ENCODE measurements around the gene RAD18. TPM values are rescaled to one million over a fixed set of nuclear protein-coding genes. Genes with fewer than 3 reads are reported as not detected.

The RAD18 gene
- total RNA-seq, 4 donors from 2014 or later, result 8.6 to 11.9 (median 9.7) TPM

- DNase-seq, result no peak
- in situ Hi-C loops (cut with MboI; ENCODE audit: low pct_ligation_motif_present in 1 of 4, low pct_unique_long_range_greater_than_20kb in 1 of 4, low sequenced_read_pairs in 3 of 4) (no loop called here), intact Hi-C loops (cut with DNase I; ENCODE audit: low total_unique reads) (loop anchor here (10.0 kb wide), 1 partner anchor 691 kb away; no protein-coding TSS in a partner anchor)
- Histone ChIP-seq H3K27ac (no peak overlapping the region), H3K4me3 (no peak overlapping the region), H3K27me3 (no peaks in the 10 kb centered on the region), H3K9me3 (no peaks in the 10 kb centered on the region), H3K36me3 (no peaks in the 10 kb centered on the region), H3K4me1 (no peaks in the 10 kb centered on the region)
- TF ChIP-seq POLR2A (IDR thresholded peaks at IDR 0.05) (no peak), POLR2AphosphoS5 (IDR thresholded peaks at IDR 0.05) (no peak), EP300 (IDR thresholded peaks at IDR 0.05; ENCODE audit: low read depth) (no peak)
- TF ChIP-seq, protein P1, sequence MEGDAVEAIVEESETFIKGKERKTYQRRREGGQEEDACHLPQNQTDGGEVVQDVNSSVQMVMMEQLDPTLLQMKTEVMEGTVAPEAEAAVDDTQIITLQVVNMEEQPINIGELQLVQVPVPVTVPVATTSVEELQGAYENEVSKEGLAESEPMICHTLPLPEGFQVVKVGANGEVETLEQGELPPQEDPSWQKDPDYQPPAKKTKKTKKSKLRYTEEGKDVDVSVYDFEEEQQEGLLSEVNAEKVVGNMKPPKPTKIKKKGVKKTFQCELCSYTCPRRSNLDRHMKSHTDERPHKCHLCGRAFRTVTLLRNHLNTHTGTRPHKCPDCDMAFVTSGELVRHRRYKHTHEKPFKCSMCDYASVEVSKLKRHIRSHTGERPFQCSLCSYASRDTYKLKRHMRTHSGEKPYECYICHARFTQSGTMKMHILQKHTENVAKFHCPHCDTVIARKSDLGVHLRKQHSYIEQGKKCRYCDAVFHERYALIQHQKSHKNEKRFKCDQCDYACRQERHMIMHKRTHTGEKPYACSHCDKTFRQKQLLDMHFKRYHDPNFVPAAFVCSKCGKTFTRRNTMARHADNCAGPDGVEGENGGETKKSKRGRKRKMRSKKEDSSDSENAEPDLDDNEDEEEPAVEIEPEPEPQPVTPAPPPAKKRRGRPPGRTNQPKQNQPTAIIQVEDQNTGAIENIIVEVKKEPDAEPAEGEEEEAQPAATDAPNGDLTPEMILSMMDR (IDR thresholded peaks at IDR 0.05), result no peak
- WGBS, 2 donors (ENCODE audit: low coverage in 1 of 2), result 98% methylated on average over 4 of the region's 4 CpGs; no CpG with 5 or more reads in 1 of the 2 donors
These were observed 97.6 kb downstream of the RAD18 start for GRCh38 chr3:8865697-8866096.

DNA sequence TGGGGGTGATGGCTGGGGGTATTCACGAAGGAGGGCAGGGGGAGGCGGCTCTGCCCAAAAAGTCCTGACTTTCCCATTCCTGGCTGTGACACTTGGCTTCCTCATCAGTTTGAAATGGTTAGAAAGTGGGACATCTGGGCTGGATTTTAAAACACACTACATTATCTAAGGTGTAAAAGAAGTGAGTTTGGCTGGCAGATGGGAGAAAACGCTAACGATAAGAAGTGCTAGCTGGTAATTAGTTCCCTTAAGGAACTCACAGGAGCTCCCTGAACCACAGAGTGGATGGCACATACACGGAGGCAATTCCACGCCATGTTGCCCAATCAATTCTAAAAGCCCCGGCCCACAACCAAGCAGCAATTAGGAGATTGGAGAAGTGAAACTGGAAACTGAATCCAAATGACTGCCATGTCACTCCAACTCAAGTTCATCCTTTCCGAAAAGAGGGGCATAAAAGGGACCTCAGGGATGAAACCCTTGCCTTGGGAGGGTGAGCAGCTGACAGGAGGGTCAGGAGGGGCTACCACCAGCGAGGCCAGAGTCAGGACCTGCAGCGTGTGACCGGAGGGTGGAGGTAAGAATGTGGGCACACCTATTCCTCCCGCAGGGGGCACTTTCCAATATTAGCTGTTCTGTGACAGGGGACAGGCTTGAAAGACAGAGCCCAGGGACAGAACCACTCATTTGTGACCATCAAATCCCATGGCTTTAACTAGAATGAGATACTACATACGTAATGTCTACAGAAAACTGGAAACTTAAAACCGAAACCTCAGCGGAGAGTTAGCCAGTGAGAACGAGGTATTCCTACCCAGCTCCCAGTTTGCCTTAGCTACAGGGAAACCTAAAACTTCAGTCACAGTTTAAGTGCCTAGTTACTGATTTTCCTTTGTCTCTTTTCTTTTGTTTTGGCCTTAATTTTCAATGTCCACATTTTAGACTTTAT lies 98.6 kb downstream of the RAD18 start:
- intact Hi-C loops (cut with DNase I; ENCODE audit: low total_unique reads), result loop anchor here (10.0 kb wide), 1 partner anchor 690 kb away; no protein-coding TSS in a partner anchor
- DNase-seq, result no peak
- 85 to 95% methylated on average over 12 to 16 of the region's 16 CpGs for WGBS, 2 donors (ENCODE audit: low coverage in 1 of 2)
- Histone ChIP-seq H3K9me3 (no peaks in the 10 kb centered on the region), H3K4me3 (no peak overlapping the region), H3K27me3 (no peaks in the 10 kb centered on the region), H3K4me1 (no peaks in the 10 kb centered on the region), H3K36me3 (no peaks in the 10 kb centered on the region), H3K27ac (no peak overlapping the region)
- in situ Hi-C loops (cut with MboI; ENCODE audit: low pct_ligation_motif_present in 1 of 4, low pct_unique_long_range_greater_than_20kb in 1 of 4, low sequenced_read_pairs in 3 of 4), result no loop called here
- TF ChIP-seq POLR2A (IDR thresholded peaks at IDR 0.05), result no peak
- TF ChIP-seq POLR2AphosphoS5 (IDR thresholded peaks at IDR 0.05), result no peak
- TF ChIP-seq, protein P1 (IDR thresholded peaks at IDR 0.05), result no peak

- TF ChIP-seq POLR2A (IDR thresholded peaks at IDR 0.05) (no peak), EP300 (IDR thresholded peaks at IDR 0.05; ENCODE audit: low read depth) (no peak), POLR2AphosphoS5 (IDR thresholded peaks at IDR 0.05) (no peak)
- TF ChIP-seq, protein P1 (IDR thresholded peaks at IDR 0.05), result no peak
- WGBS, 2 donors (ENCODE audit: low coverage in 1 of 2), result 91% methylated on average over 4 of the region's 4 CpGs; no CpG with 5 or more reads in 1 of the 2 donors
- H3K9me3 ChIP-seq, result no peaks in the 10 kb centered on the region
- no peak overlapping the region for H3K27ac ChIP-seq
- in situ Hi-C loops (cut with MboI; ENCODE audit: low pct_ligation_motif_present in 1 of 4, low pct_unique_long_range_greater_than_20kb in 1 of 4, low sequenced_read_pairs in 3 of 4) (no loop called here), intact Hi-C loops (cut with DNase I; ENCODE audit: low total_unique reads) (loop anchor here (10.0 kb wide), 1 partner anchor 689 kb away; no protein-coding TSS in a partner anchor)
- H3K4me3 ChIP-seq, result no peak overlapping the region
- no peaks in the 10 kb centered on the region for H3K4me1 ChIP-seq
- DNase-seq, result no peak
- H3K36me3 ChIP-seq, result no peaks in the 10 kb centered on the region
- H3K27me3 ChIP-seq, result no peaks in the 10 kb centered on the region
These were observed 99.4 kb downstream of the RAD18 start for GRCh38 chr3:8863891-8864290.

- in situ Hi-C loops (cut with MboI; ENCODE audit: low pct_ligation_motif_present in 1 of 4, low pct_unique_long_range_greater_than_20kb in 1 of 4, low sequenced_read_pairs in 3 of 4) (no loop called here), intact Hi-C loops (cut with DNase I; ENCODE audit: low total_unique reads) (no loop called here)
- no peaks in the 10 kb centered on the region for H3K36me3 ChIP-seq
- H3K27me3 ChIP-seq, result no peaks in the 10 kb centered on the region
- no peak for TF ChIP-seq POLR2AphosphoS5 (IDR thresholded peaks at IDR 0.05)
- TF ChIP-seq EP300 (IDR thresholded peaks at IDR 0.05; ENCODE audit: low read depth), result no peak
- TF ChIP-seq, protein P1 (IDR thresholded peaks at IDR 0.05), result no peak
- no peak for TF ChIP-seq POLR2A (IDR thresholded peaks at IDR 0.05)
- no peak overlapping the region for H3K4me3 ChIP-seq
- 92 to 97% methylated on average over 5 to 8 of the region's 8 CpGs for WGBS, 2 donors (ENCODE audit: low coverage in 1 of 2)
- no peaks in the 10 kb centered on the region for H3K9me3 ChIP-seq
- H3K4me1 ChIP-seq, result no peaks in the 10 kb centered on the region
- no peak overlapping the region for H3K27ac ChIP-seq
- DNase-seq, result no peak
These were observed 105.4 kb downstream of the RAD18 start for GRCh38 chr3:8857720-8858367.

Measured in transverse colon (tissue), 4 donors.